Gastrocnemius medialis (tissue), 4 donors: ENCODE results near the gene POU5F1.

ENCODE experiments used
- POLR2A ChIP-seq, 2 donors: fragments of 450-650 bp; IDR thresholded peaks; one replicate each; pipeline ENCODE4 v1.6.1; 2017; ENCODE audit warnings: antibody characterized with exemption in 2 of 2, mild to moderate bottlenecking in 2 of 2, moderate library complexity in 2 of 2
- TF ChIP-seq, protein P1 (sequence below), 5 experiments: fragments of 450-650 bp in 3 of 5; fragments of 200-600 bp in 2 of 5; sonication (generic) in 2 of 5; IDR thresholded peaks in 4 of 5; conservative IDR thresholded peaks in 1 of 5; 1 replicate in 4 of 5; 2 replicates in 1 of 5; pipeline ENCODE4 v1.5.1; 2016 to 2019; ENCODE audit warnings: antibody characterized with exemption in 5 of 5, mild to moderate bottlenecking in 3 of 5, moderate library complexity in 3 of 5

GRCh38 chr6:31178143-31179041, 7.9 kb upstream of the POU5F1 start:
- TF ChIP-seq, protein P1, sequence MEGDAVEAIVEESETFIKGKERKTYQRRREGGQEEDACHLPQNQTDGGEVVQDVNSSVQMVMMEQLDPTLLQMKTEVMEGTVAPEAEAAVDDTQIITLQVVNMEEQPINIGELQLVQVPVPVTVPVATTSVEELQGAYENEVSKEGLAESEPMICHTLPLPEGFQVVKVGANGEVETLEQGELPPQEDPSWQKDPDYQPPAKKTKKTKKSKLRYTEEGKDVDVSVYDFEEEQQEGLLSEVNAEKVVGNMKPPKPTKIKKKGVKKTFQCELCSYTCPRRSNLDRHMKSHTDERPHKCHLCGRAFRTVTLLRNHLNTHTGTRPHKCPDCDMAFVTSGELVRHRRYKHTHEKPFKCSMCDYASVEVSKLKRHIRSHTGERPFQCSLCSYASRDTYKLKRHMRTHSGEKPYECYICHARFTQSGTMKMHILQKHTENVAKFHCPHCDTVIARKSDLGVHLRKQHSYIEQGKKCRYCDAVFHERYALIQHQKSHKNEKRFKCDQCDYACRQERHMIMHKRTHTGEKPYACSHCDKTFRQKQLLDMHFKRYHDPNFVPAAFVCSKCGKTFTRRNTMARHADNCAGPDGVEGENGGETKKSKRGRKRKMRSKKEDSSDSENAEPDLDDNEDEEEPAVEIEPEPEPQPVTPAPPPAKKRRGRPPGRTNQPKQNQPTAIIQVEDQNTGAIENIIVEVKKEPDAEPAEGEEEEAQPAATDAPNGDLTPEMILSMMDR (IDR thresholded peaks at IDR 0.05 in 4 of 5, conservative IDR thresholded peaks at IDR 0.05 in 1 of 5): no peak
- no peak for TF ChIP-seq POLR2A (IDR thresholded peaks at IDR 0.05)
